HCT116 (cell line): ENCODE measurements around the gene MYO1G. TPM values are rescaled to one million over a fixed set of nuclear protein-coding genes. Genes with fewer than 3 reads are reported as not detected.
"Not testable (repeated sequence)": the region's sequence is repeated elsewhere in the genome, so short reads cannot be mapped to it uniquely, and the experiment has no call there.

Experiments used
- ATAC-seq: fragments of 200-7000 bp; cut with Tn5 transposase; 2 replicates; pipeline ENCODE4 v1.9.1; 2020; ENCODE audit warnings: mild to moderate bottlenecking, moderate library complexity
- BruUV-seq: library from RNA; stranded (reverse); fragments of 400-500 nt; replicated peaks from 2 replicates; lab custom pipeline; 2021; lab: Mats Ljungman, UMichigan
- CTCF ChIA-PET: fragments of 300-600 bp; sonication (Branson Sonifier 250); formaldehyde crosslinking; loops from one replicate; lab custom pipeline; 2021; ENCODE audit warnings: antibody characterized with exemption; lab: Charles Lee
- POLR2A ChIA-PET: fragments of 300-600, 350-600 bp; sonication (Branson Sonifier 250); formaldehyde crosslinking; loops from one replicate; lab custom pipeline; 2021; ENCODE audit warnings: antibody characterized with exemption; lab: Charles Lee
- RAD21 ChIA-PET, 2 experiments: fragments of 300-600 bp; sonication (Branson Sonifier 250); formaldehyde crosslinking; loops; one replicate each; lab custom pipeline; 2023; ENCODE audit warnings: low total read pairs in 2 of 2; ENCODE audit not compliant: uncharacterized antibody in 2 of 2, unreplicated experiment in 2 of 2, low non-redundant PET in 1 of 2; lab: Charles Lee
- DNase-seq: peaks from one replicate; pipeline ENCODE4 v3.0.0-alpha.2; 2010; ENCODE audit warnings: low read depth, low spot score
- H2AFZ ChIP-seq: fragments of 200-600 bp; shearing (Covaris generic), sonication (generic); 2 replicates; pipeline ENCODE4 v1.6.1; 2017; ENCODE audit warnings: low read depth, mixed run types, mixed read lengths, antibody characterized with exemption, low read length; ENCODE audit not compliant: poor library complexity, severe bottlenecking
- H3K27ac ChIP-seq: 2 replicates; pipeline ENCODE4 v1.5.1; 2012; ENCODE audit warnings: low read depth, low read length
- H3K27me3 ChIP-seq: fragments of 200-600 bp; sonication (generic); 2 replicates; pipeline ENCODE4 v1.6.1; 2016; ENCODE audit warnings: mixed run types, low read length, mixed read lengths; ENCODE audit not compliant: insufficient read depth
- H3K36me3 ChIP-seq, 2 experiments: fragments of 200-500 bp in 1 of 2; fragments of 200-600 bp in 1 of 2; sonication (Bioruptor generic) in 1 of 2; sonication (generic) in 1 of 2; 2 replicates each; pipeline versions ENCODE4 v1.5.1 to v1.6.1; 2014 to 2016; ENCODE audit warnings: low read length in 2 of 2, inconsistent platforms in 1 of 2, mixed read lengths in 1 of 2, mixed run types in 1 of 2; ENCODE audit not compliant: insufficient read depth in 2 of 2, control insufficient read depth in 1 of 2
- H3K4me1 ChIP-seq, 2 experiments: fragments of 200-600 bp in 1 of 2; sonication (generic) in 1 of 2; 2 replicates each; pipeline versions ENCODE4 v1.5.1 to v1.6.1; 2012 to 2017; ENCODE audit warnings: low read length in 2 of 2, inconsistent platforms in 1 of 2, mild to moderate bottlenecking in 1 of 2, mixed read lengths in 1 of 2, mixed run types in 1 of 2, moderate library complexity in 1 of 2; ENCODE audit not compliant: insufficient read depth in 2 of 2, control insufficient read depth in 1 of 2
- H3K4me2 ChIP-seq: fragments of 200-600 bp; sonication (generic); 2 replicates; pipeline ENCODE4 v1.6.1; 2017; ENCODE audit warnings: mixed run types, low read length, mixed read lengths
- H3K4me3 ChIP-seq, 2 experiments: fragments of 200-600 bp in 1 of 2; sonication (generic) in 1 of 2; replicated peaks in 1 of 2; 2 replicates each; pipeline ENCODE4 v1.5.1; 2011 to 2016; ENCODE audit warnings: low read length in 2 of 2, control low read depth in 1 of 2, low read depth in 1 of 2, mild to moderate bottlenecking in 1 of 2, mixed read lengths in 1 of 2, mixed run types in 1 of 2
- H3K79me2 ChIP-seq: fragments of 200-600 bp; sonication (generic); 2 replicates; pipeline ENCODE4 v1.6.1; 2017; ENCODE audit warnings: mild to moderate bottlenecking, mixed run types, low read length, moderate library complexity, mixed read lengths; ENCODE audit not compliant: insufficient read depth
- H3K9ac ChIP-seq: fragments of 200-600 bp; sonication (generic); 2 replicates; pipeline ENCODE4 v1.6.1; 2016; ENCODE audit warnings: low read length, mixed read lengths
- H3K9me2 ChIP-seq: fragments of 200-600 bp; sonication (generic), shearing (Covaris generic); 2 replicates; pipeline ENCODE4 v1.6.1; 2017; ENCODE audit warnings: mixed run types, mild to moderate bottlenecking, moderate library complexity; ENCODE audit not compliant: insufficient read depth
- H3K9me3 ChIP-seq, 2 experiments: fragments of 200-500 bp in 1 of 2; fragments of 200-600 bp in 1 of 2; sonication (Bioruptor generic) in 1 of 2; sonication (generic) in 1 of 2; 2 replicates each; pipeline ENCODE4 v1.6.1; 2014 to 2017; ENCODE audit warnings: low read length in 2 of 2, mixed read lengths in 2 of 2, inconsistent platforms in 1 of 2, low read depth in 1 of 2, mild to moderate bottlenecking in 1 of 2, mixed run types in 1 of 2, moderate library complexity in 1 of 2; ENCODE audit not compliant: control insufficient read depth in 1 of 2, insufficient read depth in 1 of 2
- H4K20me1 ChIP-seq: fragments of 200-600 bp; sonication (generic), shearing (Covaris generic); 2 replicates; pipeline ENCODE4 v1.6.1; 2017; ENCODE audit warnings: mixed run types, mild to moderate bottlenecking, moderate library complexity; ENCODE audit not compliant: insufficient read depth
- CBX3 ChIP-seq: IDR thresholded peaks from 2 replicates; pipeline ENCODE4 v1.6.1; 2012; ENCODE audit warnings: low read depth
- EZH2 ChIP-seq: fragments of 200-600 bp; sonication (generic); IDR thresholded peaks from 2 replicates; pipeline ENCODE4 v1.6.1; 2017; ENCODE audit warnings: antibody characterized with exemption, mixed run types
- FOSL1 ChIP-seq: IDR thresholded peaks from 2 replicates; pipeline ENCODE4 v1.6.1; 2012; ENCODE audit warnings: low read depth
- POLR2AphosphoS5 ChIP-seq: IDR thresholded peaks from 2 replicates; pipeline ENCODE4 v1.6.1; 2011; ENCODE audit warnings: mild to moderate bottlenecking, low read depth, low read length, moderate library complexity
- RAD21 ChIP-seq: IDR thresholded peaks from 2 replicates; pipeline ENCODE4 v1.6.1; 2012; ENCODE audit warnings: low read depth, mild to moderate bottlenecking
- SIN3A ChIP-seq: IDR thresholded peaks from 2 replicates; pipeline ENCODE4 v1.6.1; 2012; ENCODE audit warnings: low read depth
- SP1 ChIP-seq: IDR thresholded peaks from 2 replicates; pipeline ENCODE4 v1.6.1; 2012; ENCODE audit warnings: low read depth
- SRF ChIP-seq: IDR thresholded peaks from 2 replicates; pipeline ENCODE4 v1.6.1; 2012; ENCODE audit warnings: low read depth
- intact Hi-C: fragments of 100-400 bp; cut with micrococcal nuclease; formaldehyde crosslinking; loops from 2 replicates; pipeline ENCODE4 v1.10.0; 2022
- total RNA-seq: library from RNA; stranded (reverse); gene quantifications from one replicate; pipeline ENCODE4 v1.2.1, GENCODE V29; 2021; ENCODE audit not compliant: unreplicated experiment
- TF ChIP-seq, protein P1 (sequence below): IDR thresholded peaks from 2 replicates; pipeline ENCODE4 v1.6.1; 2011; ENCODE audit warnings: mild to moderate bottlenecking, low read length, moderate library complexity; ENCODE audit not compliant: insufficient replicate concordance; ENCODE audit errors: extremely low read depth
- TF ChIP-seq, protein P2 (sequence below), 3 experiments: fragments of 200-600 bp in 1 of 3; sonication (generic) in 1 of 3; IDR thresholded peaks in 2 of 3; conservative IDR thresholded peaks in 1 of 3; 2 replicates each; pipeline ENCODE4 v1.5.1; 2012 to 2017; ENCODE audit warnings: low read depth in 2 of 3, low read length in 2 of 3, antibody characterized with exemption in 1 of 3, borderline replicate concordance in 1 of 3, control low read depth in 1 of 3, mild to moderate bottlenecking in 1 of 3, mixed read lengths in 1 of 3, mixed run types in 1 of 3, moderate library complexity in 1 of 3; ENCODE audit not compliant: insufficient read depth in 1 of 3
- TF ChIP-seq, protein P3 (sequence below): IDR thresholded peaks from 2 replicates; pipeline ENCODE4 v1.6.1; 2012; ENCODE audit warnings: low read depth
- TF ChIP-seq, protein P4 (sequence below): IDR thresholded peaks from 2 replicates; pipeline ENCODE4 v1.6.1; 2012

MYO1G gene
- total RNA-seq, 1 experiment from 2014 or later, result 0.74 TPM

DNA sequence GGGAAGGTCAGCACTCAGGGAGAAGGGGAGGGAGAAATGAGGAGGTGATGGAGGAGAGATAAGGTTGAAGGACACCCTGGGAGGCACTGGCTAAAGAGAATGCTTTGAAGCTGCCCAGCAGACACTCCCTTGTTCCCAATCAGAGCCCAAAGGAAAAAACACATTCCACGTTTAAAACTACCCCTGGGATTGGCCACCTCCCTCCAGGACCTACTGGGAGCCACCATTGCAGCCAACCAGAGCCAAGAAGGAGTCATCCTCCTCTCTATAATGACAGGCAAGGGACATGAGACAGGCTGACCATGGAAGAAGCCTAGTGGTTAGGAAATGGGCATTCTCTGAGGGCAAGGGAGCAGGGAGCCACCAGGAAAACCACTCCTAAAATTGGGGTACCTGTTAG lies 43.8 kb downstream of the MYO1G start:
- no TSS peak for BruUV-seq
- Histone ChIP-seq H3K79me2 (no peaks in the 10 kb centered on the region), H3K9me3 (no peaks in the 10 kb centered on the region), H3K4me1 (no peaks in the 10 kb centered on the region), H4K20me1 (no peaks in the 10 kb centered on the region), H3K27ac (no peak overlapping the region), H3K4me2 (no peak overlapping the region), H3K27me3 (no peaks in the 10 kb centered on the region), H2AFZ (no peak overlapping the region), H3K9me2 (no peaks in the 10 kb centered on the region), H3K9ac (no peak overlapping the region), H3K36me3 (no peaks in the 10 kb centered on the region), H3K4me3 (no peak overlapping the region)
- no peak for DNase-seq
- no peak for ATAC-seq
- CTCF ChIA-PET, result no interaction called here
- POLR2A ChIA-PET, result no interaction called here
- TF ChIP-seq, protein P1, sequence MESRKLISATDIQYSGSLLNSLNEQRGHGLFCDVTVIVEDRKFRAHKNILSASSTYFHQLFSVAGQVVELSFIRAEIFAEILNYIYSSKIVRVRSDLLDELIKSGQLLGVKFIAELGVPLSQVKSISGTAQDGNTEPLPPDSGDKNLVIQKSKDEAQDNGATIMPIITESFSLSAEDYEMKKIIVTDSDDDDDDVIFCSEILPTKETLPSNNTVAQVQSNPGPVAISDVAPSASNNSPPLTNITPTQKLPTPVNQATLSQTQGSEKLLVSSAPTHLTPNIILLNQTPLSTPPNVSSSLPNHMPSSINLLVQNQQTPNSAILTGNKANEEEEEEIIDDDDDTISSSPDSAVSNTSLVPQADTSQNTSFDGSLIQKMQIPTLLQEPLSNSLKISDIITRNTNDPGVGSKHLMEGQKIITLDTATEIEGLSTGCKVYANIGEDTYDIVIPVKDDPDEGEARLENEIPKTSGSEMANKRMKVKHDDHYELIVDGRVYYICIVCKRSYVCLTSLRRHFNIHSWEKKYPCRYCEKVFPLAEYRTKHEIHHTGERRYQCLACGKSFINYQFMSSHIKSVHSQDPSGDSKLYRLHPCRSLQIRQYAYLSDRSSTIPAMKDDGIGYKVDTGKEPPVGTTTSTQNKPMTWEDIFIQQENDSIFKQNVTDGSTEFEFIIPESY, result no peak
- TF ChIP-seq RAD21, result no peak
- no peak for TF ChIP-seq FOSL1
- no peak for TF ChIP-seq SIN3A
- TF ChIP-seq, protein P2, sequence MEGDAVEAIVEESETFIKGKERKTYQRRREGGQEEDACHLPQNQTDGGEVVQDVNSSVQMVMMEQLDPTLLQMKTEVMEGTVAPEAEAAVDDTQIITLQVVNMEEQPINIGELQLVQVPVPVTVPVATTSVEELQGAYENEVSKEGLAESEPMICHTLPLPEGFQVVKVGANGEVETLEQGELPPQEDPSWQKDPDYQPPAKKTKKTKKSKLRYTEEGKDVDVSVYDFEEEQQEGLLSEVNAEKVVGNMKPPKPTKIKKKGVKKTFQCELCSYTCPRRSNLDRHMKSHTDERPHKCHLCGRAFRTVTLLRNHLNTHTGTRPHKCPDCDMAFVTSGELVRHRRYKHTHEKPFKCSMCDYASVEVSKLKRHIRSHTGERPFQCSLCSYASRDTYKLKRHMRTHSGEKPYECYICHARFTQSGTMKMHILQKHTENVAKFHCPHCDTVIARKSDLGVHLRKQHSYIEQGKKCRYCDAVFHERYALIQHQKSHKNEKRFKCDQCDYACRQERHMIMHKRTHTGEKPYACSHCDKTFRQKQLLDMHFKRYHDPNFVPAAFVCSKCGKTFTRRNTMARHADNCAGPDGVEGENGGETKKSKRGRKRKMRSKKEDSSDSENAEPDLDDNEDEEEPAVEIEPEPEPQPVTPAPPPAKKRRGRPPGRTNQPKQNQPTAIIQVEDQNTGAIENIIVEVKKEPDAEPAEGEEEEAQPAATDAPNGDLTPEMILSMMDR (IDR thresholded peaks at IDR 0.05 in 2 of 3, conservative IDR thresholded peaks at IDR 0.05 in 1 of 3; ENCODE audit: borderline replicate concordance in 1 of 3, insufficient read depth in 1 of 3, low read depth in 2 of 3, low read length in 2 of 3), result no peak
- TF ChIP-seq, protein P3, sequence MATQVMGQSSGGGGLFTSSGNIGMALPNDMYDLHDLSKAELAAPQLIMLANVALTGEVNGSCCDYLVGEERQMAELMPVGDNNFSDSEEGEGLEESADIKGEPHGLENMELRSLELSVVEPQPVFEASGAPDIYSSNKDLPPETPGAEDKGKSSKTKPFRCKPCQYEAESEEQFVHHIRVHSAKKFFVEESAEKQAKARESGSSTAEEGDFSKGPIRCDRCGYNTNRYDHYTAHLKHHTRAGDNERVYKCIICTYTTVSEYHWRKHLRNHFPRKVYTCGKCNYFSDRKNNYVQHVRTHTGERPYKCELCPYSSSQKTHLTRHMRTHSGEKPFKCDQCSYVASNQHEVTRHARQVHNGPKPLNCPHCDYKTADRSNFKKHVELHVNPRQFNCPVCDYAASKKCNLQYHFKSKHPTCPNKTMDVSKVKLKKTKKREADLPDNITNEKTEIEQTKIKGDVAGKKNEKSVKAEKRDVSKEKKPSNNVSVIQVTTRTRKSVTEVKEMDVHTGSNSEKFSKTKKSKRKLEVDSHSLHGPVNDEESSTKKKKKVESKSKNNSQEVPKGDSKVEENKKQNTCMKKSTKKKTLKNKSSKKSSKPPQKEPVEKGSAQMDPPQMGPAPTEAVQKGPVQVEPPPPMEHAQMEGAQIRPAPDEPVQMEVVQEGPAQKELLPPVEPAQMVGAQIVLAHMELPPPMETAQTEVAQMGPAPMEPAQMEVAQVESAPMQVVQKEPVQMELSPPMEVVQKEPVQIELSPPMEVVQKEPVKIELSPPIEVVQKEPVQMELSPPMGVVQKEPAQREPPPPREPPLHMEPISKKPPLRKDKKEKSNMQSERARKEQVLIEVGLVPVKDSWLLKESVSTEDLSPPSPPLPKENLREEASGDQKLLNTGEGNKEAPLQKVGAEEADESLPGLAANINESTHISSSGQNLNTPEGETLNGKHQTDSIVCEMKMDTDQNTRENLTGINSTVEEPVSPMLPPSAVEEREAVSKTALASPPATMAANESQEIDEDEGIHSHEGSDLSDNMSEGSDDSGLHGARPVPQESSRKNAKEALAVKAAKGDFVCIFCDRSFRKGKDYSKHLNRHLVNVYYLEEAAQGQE, result no peak
- no peak for TF ChIP-seq CBX3
- TF ChIP-seq, protein P4, sequence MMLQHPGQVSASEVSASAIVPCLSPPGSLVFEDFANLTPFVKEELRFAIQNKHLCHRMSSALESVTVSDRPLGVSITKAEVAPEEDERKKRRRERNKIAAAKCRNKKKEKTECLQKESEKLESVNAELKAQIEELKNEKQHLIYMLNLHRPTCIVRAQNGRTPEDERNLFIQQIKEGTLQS, result no peak
- no peak for TF ChIP-seq EZH2
- no peak for TF ChIP-seq SRF
- no peak for TF ChIP-seq SP1
- no peak for TF ChIP-seq POLR2AphosphoS5
- RAD21 ChIA-PET, result no interaction called here
- intact Hi-C loops, result no loop called here

DNA sequence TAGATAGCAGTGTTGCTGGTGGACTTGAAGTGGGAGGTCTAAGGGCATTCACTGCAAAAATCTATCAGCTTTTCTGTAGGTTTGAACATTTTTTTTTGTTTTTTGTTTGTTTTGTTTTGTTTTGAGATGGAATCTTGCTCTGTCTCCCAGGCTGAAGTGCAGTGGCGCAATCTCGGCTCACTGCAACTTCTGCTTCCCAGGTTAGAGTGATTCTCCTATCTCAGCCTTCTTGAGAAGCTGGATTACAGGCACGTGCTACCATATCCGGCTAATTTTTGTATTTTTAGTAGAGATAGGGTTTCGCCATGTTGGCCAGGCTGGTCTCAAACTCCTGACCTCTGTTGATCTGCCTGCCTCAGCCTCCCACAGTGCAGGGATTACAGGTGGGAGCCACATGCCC lies 44.3 kb downstream of the MYO1G start:
- H3K9me2 ChIP-seq, H3K4me3 ChIP-seq, H3K4me2 ChIP-seq, H3K9me3 ChIP-seq, H2AFZ ChIP-seq, BruUV-seq, ATAC-seq, CTCF ChIA-PET, intact Hi-C loops, DNase-seq, H3K27me3 ChIP-seq, H3K4me1 ChIP-seq, RAD21 ChIA-PET, H3K9ac ChIP-seq, POLR2A ChIA-PET, H3K36me3 ChIP-seq, H4K20me1 ChIP-seq, H3K27ac ChIP-seq, H3K79me2 ChIP-seq: not testable (repeated sequence)
